HepG2 (cell line): Measurements from ENCODE around the gene L3MBTL1. TPM values are rescaled to one million over a fixed set of nuclear protein-coding genes. Genes with fewer than 3 reads are reported as not detected.

Experiments
- GABPA ChIP-seq, 2 experiments: IDR thresholded peaks; 2 replicates each; pipeline ENCODE4 v1.6.1; 2011 to 2016; ENCODE audit warnings: low read depth in 2 of 2, low read length in 1 of 2, missing biosample characterization in 1 of 2, missing genetic modification characterization in 1 of 2
- HMGA1 ChIP-seq: sonication (generic); formaldehyde crosslinking; conservative IDR thresholded peaks from 2 replicates; pipeline ENCODE4 v1.4.0; 2020; ENCODE audit warnings: missing genetic modification reagents
- KLF16 ChIP-seq, 2 experiments: sonication (generic) in 1 of 2; formaldehyde crosslinking in 1 of 2; IDR thresholded peaks; 2 replicates each; pipeline versions ENCODE4 v1.6.1 to v1.8.0; 2016 to 2023; ENCODE audit warnings: missing genetic modification reagents in 2 of 2, missing compliant biosample characterization in 1 of 2
- MEIS2 ChIP-seq: sonication (generic); formaldehyde crosslinking; IDR thresholded peaks from 2 replicates; pipeline ENCODE4 v1.9.0; 2021; ENCODE audit warnings: mild to moderate bottlenecking, missing genetic modification reagents
- NONO ChIP-seq, 2 experiments: fragments of 450-650 bp in 1 of 2; sonication (generic) in 1 of 2; formaldehyde crosslinking in 1 of 2; IDR thresholded peaks in 1 of 2; conservative IDR thresholded peaks in 1 of 2; 2 replicates each; pipeline versions ENCODE4 v1.6.1 to v1.8.0; 2017 to 2022; ENCODE audit warnings: mild to moderate bottlenecking in 1 of 2, missing genetic modification reagents in 1 of 2, moderate library complexity in 1 of 2
- PAWR ChIP-seq: sonication (generic); formaldehyde crosslinking; IDR thresholded peaks from 2 replicates; pipeline ENCODE4 v1.4.0; 2020; ENCODE audit warnings: missing genetic modification reagents, mild to moderate bottlenecking, borderline replicate concordance
- PRPF4 ChIP-seq: fragments of 200-400 bp; formaldehyde crosslinking; IDR thresholded peaks from 2 replicates; pipeline ENCODE4 v1.6.1; 2016; ENCODE audit warnings: low read length, low read depth; ENCODE audit not compliant: poor library complexity, severe bottlenecking
- SPEN ChIP-seq: sonication (generic); formaldehyde crosslinking; IDR thresholded peaks from 2 replicates; pipeline ENCODE4 v1.5.1; 2020; ENCODE audit warnings: low read depth, mild to moderate bottlenecking, missing genetic modification reagents
- ZNF44 ChIP-seq: sonication (generic); formaldehyde crosslinking; IDR thresholded peaks from 2 replicates; pipeline ENCODE4 v1.5.1; 2020; ENCODE audit warnings: mild to moderate bottlenecking, missing genetic modification reagents
- ZNF598 ChIP-seq: sonication (generic); formaldehyde crosslinking; IDR thresholded peaks from 2 replicates; pipeline ENCODE4 v1.5.1; 2020; ENCODE audit warnings: mild to moderate bottlenecking, missing genetic modification reagents, borderline replicate concordance
- ZNF782 ChIP-seq: sonication (generic); formaldehyde crosslinking; IDR thresholded peaks from 2 replicates; pipeline ENCODE4 v1.4.0; 2020; ENCODE audit warnings: missing genetic modification reagents, mild to moderate bottlenecking, borderline replicate concordance
- ZSCAN29 ChIP-seq: sonication (generic); formaldehyde crosslinking; conservative IDR thresholded peaks from 2 replicates; pipeline ENCODE4 v1.4.0; 2020; ENCODE audit warnings: mild to moderate bottlenecking, missing genetic modification reagents
- polyA plus RNA-seq, 8 experiments: library from polyadenylated mRNA; depleted of rRNA in 3 of 8; stranded (reverse) in 7 of 8; unstranded in 1 of 8; fragments of >200 nt; fragmentation: Illumina TruSeq in 4 of 8; extraction: Trizol in 4 of 8; gene quantifications; 2 replicates each; pipeline versions ENCODE4 v1.2.1 to v1.2.3, GENCODE V29; 2011 to 2016; ENCODE audit warnings: low read depth in 4 of 8, missing spikeins in 1 of 8, mixed read lengths in 1 of 8; ENCODE audit not compliant: insufficient read depth in 1 of 8
- total RNA-seq, 5 experiments: library from RNA; depleted of rRNA; stranded (reverse); fragments of >200 nt; fragmentation: Illumina TruSeq; extraction: Trizol; gene quantifications; 2 replicates each; pipeline ENCODE4 v1.2.3, GENCODE V29; 2016; ENCODE audit warnings: low read depth in 1 of 5
- TF ChIP-seq, protein P1 (sequence below): sonication (generic); formaldehyde crosslinking; IDR thresholded peaks from 2 replicates; pipeline ENCODE4 v1.4.0; 2020; ENCODE audit warnings: missing genetic modification reagents
- TF ChIP-seq, protein P2 (sequence below): sonication (generic); formaldehyde crosslinking; IDR thresholded peaks from 2 replicates; pipeline ENCODE4 v1.4.0; 2020; ENCODE audit warnings: missing genetic modification reagents, borderline replicate concordance
- TF ChIP-seq, protein P3 (sequence below): sonication (generic); formaldehyde crosslinking; IDR thresholded peaks from 2 replicates; pipeline ENCODE4 v1.5.0; 2020; ENCODE audit warnings: missing genetic modification reagents
- TF ChIP-seq, protein P4 (sequence below): sonication (generic); formaldehyde crosslinking; IDR thresholded peaks from 2 replicates; pipeline ENCODE4 v1.5.0; 2020; ENCODE audit warnings: missing genetic modification reagents, mild to moderate bottlenecking, borderline replicate concordance
- TF ChIP-seq, protein P5 (sequence below): sonication (generic); formaldehyde crosslinking; IDR thresholded peaks from 2 replicates; pipeline ENCODE4 v1.8.1; 2023; ENCODE audit warnings: missing genetic modification reagents, inconsistent platforms, borderline replicate concordance
- TF ChIP-seq, protein P6 (sequence below): sonication (generic); formaldehyde crosslinking; IDR thresholded peaks from 2 replicates; pipeline ENCODE4 v1.8.0; 2022; ENCODE audit warnings: mild to moderate bottlenecking, missing genetic modification reagents, borderline replicate concordance

Gene L3MBTL1
- total and polyA plus RNA-seq, 2 of the 13 experiments (the other 11 are each of a cell fraction or from before 2014, with no cell fraction given) = 9.0 to 17.8 TPM

DNA sequence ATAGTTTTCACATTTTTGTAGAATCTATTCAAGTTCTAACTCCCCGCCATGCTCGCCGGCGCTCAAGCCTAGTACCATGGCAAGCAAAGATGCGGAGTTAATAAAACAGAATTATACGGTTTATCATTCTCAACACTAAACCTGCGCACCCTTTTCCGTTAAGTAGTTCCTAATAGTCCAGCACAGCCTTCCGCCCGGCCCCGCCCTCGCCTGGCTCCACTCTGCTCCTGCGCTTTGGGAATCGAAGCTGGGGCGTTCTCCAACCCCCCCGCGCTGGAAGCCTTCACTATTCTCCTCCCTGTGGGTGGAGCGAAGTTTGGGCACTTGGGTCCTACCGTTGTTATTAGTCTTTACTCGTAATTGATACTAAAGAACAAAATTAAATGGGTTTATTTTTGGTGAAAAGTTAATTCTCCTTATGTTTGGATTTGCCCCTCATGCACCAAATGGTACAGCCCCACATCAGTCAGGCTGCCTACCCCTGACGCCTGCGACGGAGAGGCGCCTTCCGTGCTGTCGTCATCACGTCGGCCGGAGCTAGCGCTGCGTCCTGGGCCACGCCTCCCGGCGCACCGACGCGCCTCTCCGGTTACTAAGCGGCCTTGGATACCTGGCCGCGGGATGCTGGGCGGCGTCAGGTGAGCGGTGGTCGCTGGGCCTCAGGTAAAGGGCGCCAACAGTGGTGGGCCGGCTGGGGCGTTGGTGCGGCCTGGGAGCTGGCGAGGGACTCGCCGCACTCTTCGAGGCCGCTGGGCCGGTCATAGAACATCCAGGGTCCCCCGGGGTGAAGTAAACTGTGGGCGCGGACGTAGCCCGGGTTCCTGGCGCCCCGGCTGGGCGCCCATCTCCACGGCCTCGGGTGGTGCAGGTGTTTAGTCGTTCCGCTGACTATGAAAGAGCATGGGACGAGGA lies 83.2 kb downstream of the L3MBTL1 start, which contains the start of gene IFT52 (continued):
- TF ChIP-seq MEIS2 (CRISPR knock-in tag) (peak; percentile 12; the same call in 1 of the 2 replicates), PRPF4 (peak; percentile 82), NONO (IDR thresholded peaks at IDR 0.05) (no peak), NONO (CRISPR knock-in tag; conservative IDR thresholded peaks at IDR 0.05) (peak; percentile 89), PAWR (no peak), SPEN (CRISPR knock-in tag) (peak; percentile 98), KLF16 (CRISPR knock-in tag; IDR thresholded peaks at IDR 0.05) (peak in 1 of 2 experiments; percentile 67; a peak in 2 of 4 replicates), HMGA1 (CRISPR knock-in tag) (no peak), ZNF598 (peak; percentile 99), ZNF44 (CRISPR knock-in tag) (peak; percentile 86; the same call in 1 of the 2 replicates), ZSCAN29 (CRISPR knock-in tag) (peak; percentile 46), GABPA (IDR thresholded peaks at IDR 0.05; ENCODE audit: low read depth, low read length) (no peak), GABPA (CRISPR knock-in tag; IDR thresholded peaks at IDR 0.05; ENCODE audit: low read depth) (peak; percentile 70), ZNF782 (CRISPR knock-in tag) (peak; percentile 98; the same call in 1 of the 2 replicates)
- TF ChIP-seq, protein P1, sequence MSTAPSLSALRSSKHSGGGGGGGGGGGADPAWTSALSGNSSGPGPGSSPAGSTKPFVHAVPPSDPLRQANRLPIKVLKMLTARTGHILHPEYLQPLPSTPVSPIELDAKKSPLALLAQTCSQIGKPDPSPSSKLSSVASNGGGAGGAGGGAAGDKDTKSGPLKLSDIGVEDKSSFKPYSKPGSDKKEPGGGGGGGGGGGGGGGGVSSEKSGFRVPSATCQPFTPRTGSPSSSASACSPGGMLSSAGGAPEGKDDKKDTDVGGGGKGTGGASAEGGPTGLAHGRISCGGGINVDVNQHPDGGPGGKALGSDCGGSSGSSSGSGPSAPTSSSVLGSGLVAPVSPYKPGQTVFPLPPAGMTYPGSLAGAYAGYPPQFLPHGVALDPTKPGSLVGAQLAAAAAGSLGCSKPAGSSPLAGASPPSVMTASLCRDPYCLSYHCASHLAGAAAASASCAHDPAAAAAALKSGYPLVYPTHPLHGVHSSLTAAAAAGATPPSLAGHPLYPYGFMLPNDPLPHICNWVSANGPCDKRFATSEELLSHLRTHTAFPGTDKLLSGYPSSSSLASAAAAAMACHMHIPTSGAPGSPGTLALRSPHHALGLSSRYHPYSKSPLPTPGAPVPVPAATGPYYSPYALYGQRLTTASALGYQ = peak; percentile 84
- TF ChIP-seq, protein P2, sequence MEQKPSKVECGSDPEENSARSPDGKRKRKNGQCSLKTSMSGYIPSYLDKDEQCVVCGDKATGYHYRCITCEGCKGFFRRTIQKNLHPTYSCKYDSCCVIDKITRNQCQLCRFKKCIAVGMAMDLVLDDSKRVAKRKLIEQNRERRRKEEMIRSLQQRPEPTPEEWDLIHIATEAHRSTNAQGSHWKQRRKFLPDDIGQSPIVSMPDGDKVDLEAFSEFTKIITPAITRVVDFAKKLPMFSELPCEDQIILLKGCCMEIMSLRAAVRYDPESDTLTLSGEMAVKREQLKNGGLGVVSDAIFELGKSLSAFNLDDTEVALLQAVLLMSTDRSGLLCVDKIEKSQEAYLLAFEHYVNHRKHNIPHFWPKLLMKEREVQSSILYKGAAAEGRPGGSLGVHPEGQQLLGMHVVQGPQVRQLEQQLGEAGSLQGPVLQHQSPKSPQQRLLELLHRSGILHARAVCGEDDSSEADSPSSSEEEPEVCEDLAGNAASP (CRISPR knock-in tag) = peak; percentile 50
- TF ChIP-seq, protein P3, sequence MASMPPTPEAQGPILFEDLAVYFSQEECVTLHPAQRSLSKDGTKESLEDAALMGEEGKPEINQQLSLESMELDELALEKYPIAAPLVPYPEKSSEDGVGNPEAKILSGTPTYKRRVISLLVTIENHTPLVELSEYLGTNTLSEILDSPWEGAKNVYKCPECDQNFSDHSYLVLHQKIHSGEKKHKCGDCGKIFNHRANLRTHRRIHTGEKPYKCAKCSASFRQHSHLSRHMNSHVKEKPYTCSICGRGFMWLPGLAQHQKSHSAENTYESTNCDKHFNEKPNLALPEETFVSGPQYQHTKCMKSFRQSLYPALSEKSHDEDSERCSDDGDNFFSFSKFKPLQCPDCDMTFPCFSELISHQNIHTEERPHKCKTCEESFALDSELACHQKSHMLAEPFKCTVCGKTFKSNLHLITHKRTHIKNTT (CRISPR knock-in tag) = 0 out of 2 replicates have a peak, but pooled peaks have one; percentile 38
- TF ChIP-seq, protein P4, sequence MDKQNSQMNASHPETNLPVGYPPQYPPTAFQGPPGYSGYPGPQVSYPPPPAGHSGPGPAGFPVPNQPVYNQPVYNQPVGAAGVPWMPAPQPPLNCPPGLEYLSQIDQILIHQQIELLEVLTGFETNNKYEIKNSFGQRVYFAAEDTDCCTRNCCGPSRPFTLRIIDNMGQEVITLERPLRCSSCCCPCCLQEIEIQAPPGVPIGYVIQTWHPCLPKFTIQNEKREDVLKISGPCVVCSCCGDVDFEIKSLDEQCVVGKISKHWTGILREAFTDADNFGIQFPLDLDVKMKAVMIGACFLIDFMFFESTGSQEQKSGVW (CRISPR knock-in tag) = no peak
- TF ChIP-seq, protein P5, sequence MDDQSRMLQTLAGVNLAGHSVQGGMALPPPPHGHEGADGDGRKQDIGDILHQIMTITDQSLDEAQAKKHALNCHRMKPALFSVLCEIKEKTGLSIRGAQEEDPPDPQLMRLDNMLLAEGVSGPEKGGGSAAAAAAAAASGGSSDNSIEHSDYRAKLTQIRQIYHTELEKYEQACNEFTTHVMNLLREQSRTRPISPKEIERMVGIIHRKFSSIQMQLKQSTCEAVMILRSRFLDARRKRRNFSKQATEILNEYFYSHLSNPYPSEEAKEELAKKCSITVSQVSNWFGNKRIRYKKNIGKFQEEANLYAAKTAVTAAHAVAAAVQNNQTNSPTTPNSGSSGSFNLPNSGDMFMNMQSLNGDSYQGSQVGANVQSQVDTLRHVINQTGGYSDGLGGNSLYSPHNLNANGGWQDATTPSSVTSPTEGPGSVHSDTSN = 0 out of 2 replicates have a peak, but pooled peaks have one; percentile 17
- TF ChIP-seq, protein P6, sequence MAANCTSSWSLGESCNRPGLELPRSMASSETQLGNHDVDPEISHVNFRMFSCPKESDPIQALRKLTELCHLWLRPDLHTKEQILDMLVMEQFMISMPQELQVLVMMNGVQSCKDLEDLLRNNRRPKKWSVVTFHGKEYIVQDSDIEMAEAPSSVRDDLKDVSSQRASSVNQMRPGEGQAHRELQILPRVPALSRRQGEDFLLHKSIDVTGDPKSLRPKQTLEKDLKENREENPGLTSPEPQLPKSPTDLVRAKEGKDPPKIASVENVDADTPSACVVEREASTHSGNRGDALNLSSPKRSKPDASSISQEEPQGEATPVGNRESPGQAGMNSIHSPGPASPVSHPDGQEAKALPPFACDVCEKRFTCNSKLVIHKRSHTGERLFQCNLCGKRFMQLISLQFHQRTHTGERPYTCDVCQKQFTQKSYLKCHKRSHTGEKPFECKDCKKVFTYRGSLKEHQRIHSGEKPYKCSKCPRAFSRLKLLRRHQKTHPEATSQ (CRISPR knock-in tag) = peak; percentile 76; the same call in 1 of the 2 replicates
